ENCODE results near the gene TPCN1.

The TPCN1 gene

DNA sequence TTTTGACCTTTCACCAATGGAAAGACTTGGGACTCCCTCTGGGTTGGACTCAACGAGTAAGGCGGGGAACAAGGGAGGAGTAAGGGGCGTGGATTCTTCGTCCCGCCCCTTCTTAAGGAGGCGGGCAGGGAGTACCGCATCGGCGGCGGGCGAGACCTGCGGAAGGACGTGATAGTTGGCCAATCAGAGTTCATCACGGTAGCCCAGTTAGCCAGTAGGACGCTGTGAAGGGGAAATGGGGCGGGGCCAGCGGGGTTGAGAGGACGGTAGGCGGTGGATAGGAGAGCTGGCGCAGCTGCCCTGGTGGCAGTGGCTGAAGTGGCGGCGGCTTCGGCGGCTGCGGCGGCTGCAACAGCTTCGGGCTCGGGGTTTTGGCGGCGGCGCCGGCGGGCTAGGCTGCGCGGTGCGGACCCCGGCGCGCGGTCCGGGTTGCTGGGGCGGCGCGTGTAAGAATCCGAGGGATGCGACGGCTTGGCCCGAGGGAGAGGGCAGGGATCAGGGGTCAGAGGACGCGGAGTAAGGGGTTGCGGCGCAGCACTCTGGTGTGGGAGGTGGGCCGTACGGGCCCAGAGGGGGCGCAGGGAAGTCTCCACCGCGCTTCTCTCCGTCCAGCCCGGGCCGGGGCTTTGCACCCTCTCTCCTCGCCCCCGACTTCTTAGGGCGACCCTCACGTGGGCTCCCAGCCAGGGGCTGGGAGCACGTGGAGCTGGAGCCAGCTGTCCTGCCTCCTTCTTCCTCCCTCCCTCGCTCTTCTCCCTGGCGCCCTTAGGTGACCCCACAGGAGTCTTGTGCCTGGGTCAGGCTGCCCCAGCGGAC lies at the start of gene TPCN1:
TPCN1 (plus strand) TSS at position 284 of the 816 bp plus-strand sequence. CDS start 5,389 bp downstream, outside the sequence.
- peak; percentile 99 for DNase-seq

- no peak for DNase-seq
Measured at GRCh38 chr12:113171543-113171942, 49.7 kb upstream of the TPCN1 start.

- no peak for DNase-seq
Measured at GRCh38 chr12:113172185-113172584, 49.1 kb upstream of the TPCN1 start.

GRCh38 chr12:113173081-113173698 lies 48.1 kb upstream of the TPCN1 start:
- no peak for DNase-seq

- no peak for DNase-seq
Measured at GRCh38 chr12:113174461-113175384, 46.5 kb upstream of the TPCN1 start.

GRCh38 chr12:113179023-113179422 lies 42.2 kb upstream of the TPCN1 start:
- DNase-seq = no peak

DNA sequence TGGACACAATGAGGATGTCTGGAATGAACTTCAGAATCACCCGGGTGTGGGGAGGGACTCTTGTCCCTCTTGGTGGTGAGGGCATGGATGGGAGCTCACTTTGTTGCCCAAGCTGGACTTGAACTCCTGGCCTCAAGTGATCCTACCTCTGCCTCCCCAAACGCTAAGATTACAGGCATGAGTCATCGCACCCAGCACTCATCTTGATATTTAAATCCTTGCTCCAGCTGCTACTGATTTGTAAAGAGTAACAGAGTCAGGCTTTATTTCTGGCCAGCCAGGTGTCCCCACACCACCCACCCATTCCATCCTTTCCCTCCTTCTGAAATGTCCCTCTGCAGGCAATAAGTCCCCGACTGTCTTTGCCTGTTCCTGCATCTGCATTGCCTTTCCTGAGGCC lies 40.9 kb upstream of the TPCN1 start:
- no peak for DNase-seq

DNA sequence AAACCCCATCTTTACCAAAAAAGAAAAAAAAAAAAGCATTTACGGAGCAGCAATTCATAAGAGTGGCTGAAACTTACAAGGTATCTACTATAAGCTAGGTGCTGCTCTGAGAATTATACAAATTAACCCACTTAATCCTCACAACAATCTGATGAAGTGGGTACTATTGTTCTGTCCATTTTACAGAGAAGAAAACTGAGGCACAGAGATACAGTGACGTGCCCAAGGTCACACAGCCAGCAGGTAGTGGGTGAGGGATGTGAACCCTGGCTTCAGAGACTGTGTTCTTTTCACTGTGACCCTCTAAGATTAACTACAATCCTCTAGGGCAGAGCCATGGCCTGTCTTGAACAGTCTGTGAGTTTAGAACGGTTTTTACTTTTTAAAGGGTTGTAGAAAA lies 39.3 kb upstream of the TPCN1 start:
- DNase-seq = no peak

DNA sequence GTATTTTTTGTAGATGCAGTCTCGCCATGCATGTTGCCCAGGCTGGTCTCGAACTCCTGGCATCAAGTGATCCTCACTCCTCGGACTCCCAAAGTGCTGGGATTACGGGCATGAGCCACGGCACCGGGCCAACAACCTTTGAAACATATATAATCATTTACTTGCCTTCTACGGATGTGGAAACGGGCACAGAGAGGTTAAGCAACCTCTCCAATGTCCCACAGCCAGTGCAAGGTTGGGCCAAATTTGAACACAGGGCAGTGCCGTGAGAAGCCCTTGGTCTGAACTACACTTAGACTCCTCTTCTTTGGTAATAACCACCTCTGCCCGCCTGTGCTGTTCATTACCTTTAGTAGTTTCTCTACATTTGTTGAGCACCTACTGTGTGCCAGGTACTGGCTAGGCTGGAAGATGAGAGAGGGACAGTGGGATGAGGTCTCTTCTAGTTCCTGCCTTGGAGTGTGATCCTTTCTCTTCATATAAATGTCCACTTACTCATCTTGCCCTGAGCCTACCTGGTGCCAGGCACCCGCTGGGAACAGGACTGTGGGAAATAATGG lies 38.2 kb upstream of the TPCN1 start:
- DNase-seq = no peak

DNA sequence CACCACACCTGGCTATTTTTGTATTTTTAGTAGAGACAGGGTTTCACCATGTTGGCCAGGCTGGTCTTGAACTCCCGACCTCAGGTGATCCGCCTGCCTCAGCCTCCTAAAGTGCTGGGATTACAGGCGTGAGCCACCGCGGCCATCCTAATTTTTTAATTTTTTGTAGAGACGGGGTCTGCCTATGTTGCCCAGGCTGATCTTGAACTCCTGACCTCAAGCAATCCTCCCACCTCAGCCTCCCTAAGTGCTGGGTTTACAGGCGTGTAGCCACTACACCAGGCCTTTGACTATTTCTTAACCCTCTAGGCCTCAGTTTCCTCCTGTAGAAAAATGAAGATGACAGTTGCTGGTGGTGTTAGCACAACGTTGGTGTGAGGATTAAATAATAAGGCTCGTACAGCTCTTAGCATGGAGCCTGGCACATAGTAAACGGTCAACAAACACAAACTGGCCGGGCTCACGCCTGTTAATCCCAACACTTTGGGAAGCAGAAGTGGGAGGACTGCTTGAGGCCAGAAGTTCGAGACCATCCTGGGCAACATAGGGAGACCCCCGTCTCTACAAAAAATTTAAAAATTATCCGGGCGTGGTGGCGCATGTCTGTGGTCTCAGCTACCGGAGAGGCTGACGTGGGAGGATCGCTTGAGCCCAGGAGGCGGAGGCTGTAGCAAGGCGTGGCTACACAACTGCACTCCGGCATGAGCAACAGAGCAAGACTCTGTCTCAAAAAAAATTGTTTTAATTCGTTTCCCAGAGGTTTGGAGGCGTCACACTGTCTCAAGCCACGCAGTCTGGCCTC lies 37.0 kb upstream of the TPCN1 start:
- no peak for DNase-seq

GRCh38 chr12:113184900-113185179 lies 36.4 kb upstream of the TPCN1 start:
- DNase-seq = peak; percentile 80

- DNase-seq = peak; percentile 89
Measured at GRCh38 chr12:113185180-113186032, 35.9 kb upstream of the TPCN1 start, which contains the start of the genes DDX54 and RITA1. Gene DDX54 (minus strand): TSS chr12:113185478. CDS start chr12:113185451, 27 bp downstream. Gene RITA1 (plus strand): TSS chr12:113185721. CDS start chr12:113186747, 1,026 bp downstream.

DNA sequence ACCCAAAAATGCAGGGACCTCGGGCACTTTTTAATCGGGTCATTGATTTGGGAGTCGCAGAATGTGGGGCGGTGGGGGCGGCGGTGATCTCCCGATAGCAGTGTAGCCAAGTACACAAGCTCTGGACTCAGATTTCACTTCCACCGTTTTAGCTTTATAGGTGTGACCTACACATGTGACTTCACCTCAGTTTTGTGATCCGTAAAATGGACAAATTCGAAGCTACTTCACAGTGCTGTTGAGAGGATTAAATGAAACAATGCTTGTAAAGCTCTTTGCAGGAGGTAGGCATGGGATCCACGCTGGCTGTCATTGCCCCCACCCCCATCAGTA lies 35.3 kb upstream of the TPCN1 start:
- DNase-seq = no peak

DNA sequence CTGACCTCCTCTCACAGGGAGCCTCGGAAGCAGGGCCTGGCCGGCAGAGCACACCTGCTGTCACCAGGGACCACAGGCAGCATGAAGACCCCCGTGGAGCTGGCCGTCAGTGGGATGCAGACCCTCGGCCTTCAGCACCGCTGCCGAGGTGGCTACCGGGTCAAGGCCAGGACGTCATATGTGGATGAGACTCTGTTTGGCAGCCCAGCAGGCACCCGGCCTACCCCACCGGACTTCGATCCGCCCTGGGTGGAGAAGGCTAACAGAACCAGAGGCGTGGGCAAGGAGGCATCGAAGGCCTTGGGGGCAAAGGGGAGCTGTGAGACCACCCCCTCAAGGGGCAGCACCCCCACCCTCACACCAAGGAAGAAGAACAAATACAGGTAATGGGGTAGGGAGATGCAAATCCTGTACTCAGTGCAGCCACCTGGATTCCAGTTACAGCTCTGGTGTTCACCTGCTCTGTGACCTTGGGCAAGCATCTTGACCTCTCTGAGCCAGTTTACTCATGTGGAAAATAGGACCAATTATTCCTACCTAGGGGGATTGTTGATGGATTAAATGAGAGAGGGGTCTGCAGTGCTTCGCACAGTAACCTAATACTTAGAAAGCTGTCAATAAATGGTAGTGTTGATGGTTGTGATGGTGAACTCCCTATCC lies 34.5 kb upstream of the TPCN1 start:
- no peak for DNase-seq

GRCh38 chr12:113189361-113189760 lies 31.9 kb upstream of the TPCN1 start:
- DNase-seq = no peak

- no peak for DNase-seq
Measured at GRCh38 chr12:113190761-113191160, 30.5 kb upstream of the TPCN1 start.

- no peak for DNase-seq
Measured at GRCh38 chr12:113191227-113191626, 30.0 kb upstream of the TPCN1 start.

- no peak for DNase-seq
Measured at GRCh38 chr12:113194971-113195391, 26.3 kb upstream of the TPCN1 start.

DNA sequence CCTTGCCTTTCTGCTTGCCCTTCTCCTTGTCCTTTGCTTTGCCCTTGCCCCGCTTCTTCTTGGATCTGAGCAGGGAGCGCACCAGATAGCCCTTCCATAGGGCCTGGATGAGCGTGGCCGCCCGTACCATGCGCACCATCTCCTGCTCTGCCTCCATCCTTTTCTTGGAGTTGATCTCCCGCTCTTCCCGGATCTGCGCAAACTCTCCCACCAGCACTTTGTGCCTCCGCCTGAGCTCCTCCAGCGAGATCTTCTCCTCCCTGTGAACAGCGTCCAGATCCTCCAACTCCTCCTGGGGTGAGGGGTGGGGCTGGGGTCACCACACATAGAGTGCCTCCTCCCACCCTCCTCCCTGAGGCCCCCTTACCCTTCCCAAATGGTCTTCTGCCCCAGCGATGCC lies 25.7 kb upstream of the TPCN1 start:
- DNase-seq = no peak

GRCh38 chr12:113196582-113196981 lies 24.7 kb upstream of the TPCN1 start:
- no peak for DNase-seq

DNA sequence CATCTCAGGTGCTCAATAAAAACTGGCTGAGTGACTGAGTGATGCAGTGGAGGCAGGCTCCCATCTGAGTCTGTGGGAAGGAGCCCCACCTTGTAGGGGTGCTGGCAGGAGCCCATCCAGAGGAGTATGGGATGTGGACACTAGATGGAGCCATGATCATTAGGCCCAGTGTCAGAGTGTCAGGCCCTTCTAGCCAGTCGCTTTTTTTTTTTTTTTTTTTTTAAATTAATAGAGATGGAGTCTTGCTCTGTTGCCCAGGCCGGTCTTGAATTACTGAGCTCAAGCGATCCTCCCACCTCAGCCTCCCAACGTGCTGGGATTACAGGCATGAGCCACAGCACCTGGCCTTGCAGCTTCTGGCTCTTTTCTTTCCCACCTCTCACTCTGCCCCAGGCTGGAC lies 24.3 kb upstream of the TPCN1 start:
- peak; percentile 48 for DNase-seq
